ENCODE measurements around the gene ZNF415. TPM values are rescaled to one million over a fixed set of nuclear protein-coding genes. Genes with fewer than 3 reads are reported as not detected.

The ZNF415 gene
- polyA plus RNA-seq, 4 donors: 21.1 to 25.7 (median 21.6) TPM

- peak in 2 of 4 donors; percentile 46 to 51 for DNase-seq (ENCODE audit: low read depth in 4 of 4, low spot score in 3 of 4)
Measured at GRCh38 chr19:53057904-53058580, 74.7 kb downstream of the ZNF415 start.

Other genes starting within 250 kb of the ZNF415 start
- gene ZNF320, start 235.3 kb downstream of the ZNF415 start, polyA plus RNA-seq (ENCODE audit: insufficient read length in 4 of 4): 10 to 100 TPM; 13.0 to 44.0 (median 24.2) TPM
- 10 to 100 TPM in 3 of 4 donors, 1 to 10 TPM in 1; 3.6 to 17.5 (median 13.9) TPM for gene ZNF888, start 209.5 kb downstream of the ZNF415 start, polyA plus RNA-seq (ENCODE audit: insufficient read length in 4 of 4)
- gene ZNF816, start 170.0 kb downstream of the ZNF415 start, polyA plus RNA-seq (ENCODE audit: insufficient read length in 4 of 4): 10 to 100 TPM in 3 of 4 donors, 1 to 10 TPM in 1; 8.0 to 19.4 (median 15.2) TPM
- gene ERVV-1, start 119.0 kb downstream of the ZNF415 start, polyA plus RNA-seq (ENCODE audit: insufficient read length in 4 of 4): under 1 TPM in 2 of 4 donors, not detected in 2; 0.16 to 0.18 TPM
- under 1 TPM in 1 of 4 donors, not detected in 3; 0.20 TPM for gene ERVV-2, start 88.2 kb downstream of the ZNF415 start, polyA plus RNA-seq (ENCODE audit: insufficient read length in 4 of 4)
- gene ZNF160, start 29.5 kb downstream of the ZNF415 start, polyA plus RNA-seq (ENCODE audit: insufficient read length in 4 of 4): 10 to 100 TPM; 29.1 to 65.9 (median 44.3) TPM
- 10 to 100 TPM in 3 of 4 donors, 1 to 10 TPM in 1; 9.4 to 14.0 (median 12.4) TPM for gene ZNF347, start 26.1 kb upstream of the ZNF415 start, polyA plus RNA-seq (ENCODE audit: insufficient read length in 4 of 4)
- gene ZNF665, start 60.4 kb upstream of the ZNF415 start, polyA plus RNA-seq (ENCODE audit: insufficient read length in 4 of 4): 1 to 10 TPM; 6.8 to 9.3 (median 9.0) TPM
- 10 to 100 TPM; 48.5 to 54.5 (median 49.2) TPM for gene ZNF677, start 122.0 kb upstream of the ZNF415 start, polyA plus RNA-seq (ENCODE audit: insufficient read length in 4 of 4)
- under 1 TPM in 2 of 4 donors, not detected in 2; 0.15 to 0.34 TPM for gene VN1R2, start 125.4 kb upstream of the ZNF415 start, polyA plus RNA-seq (ENCODE audit: insufficient read length in 4 of 4)
- gene VN1R4, start 134.8 kb upstream of the ZNF415 start, polyA plus RNA-seq (ENCODE audit: insufficient read length in 4 of 4): not detected
- 10 to 100 TPM in 1 of 4 donors, 1 to 10 TPM in 3; 6.8 to 11.0 (median 8.7) TPM for gene ZNF845, start 200.8 kb upstream of the ZNF415 start, polyA plus RNA-seq (ENCODE audit: insufficient read length in 4 of 4)
- 10 to 100 TPM in 2 of 4 donors, 1 to 10 TPM in 2; 5.0 to 14.2 (median 10.9) TPM for gene ZNF525, start 232.8 kb upstream of the ZNF415 start, polyA plus RNA-seq (ENCODE audit: insufficient read length in 4 of 4)